HUES48 (cell line): ENCODE data around the gene SKAP1.

ENCODE experiments used
- H3K27ac ChIP-seq: one replicate; pipeline ENCODE4 v1.7.0; 2013; ENCODE audit warnings: low read depth, low read length, inconsistent platforms
- H3K27me3 ChIP-seq: 2 replicates; pipeline ENCODE4 v1.6.1; 2013; ENCODE audit warnings: mild to moderate bottlenecking, low read length; ENCODE audit not compliant: control insufficient read depth, insufficient read depth
- H3K36me3 ChIP-seq: 2 replicates; pipeline ENCODE4 v1.6.1; 2013; ENCODE audit warnings: low read length; ENCODE audit not compliant: control insufficient read depth, insufficient read depth
- H3K4me1 ChIP-seq: 2 replicates; pipeline ENCODE4 v1.6.1; 2013; ENCODE audit warnings: mild to moderate bottlenecking, low read length; ENCODE audit not compliant: control insufficient read depth, insufficient read depth
- H3K4me3 ChIP-seq: 2 replicates; pipeline ENCODE4 v1.5.1; 2013; ENCODE audit warnings: mild to moderate bottlenecking, low read depth, low read length
- H3K9ac ChIP-seq: 2 replicates; pipeline ENCODE4 v1.6.1; 2013; ENCODE audit warnings: mild to moderate bottlenecking, low read depth, low read length, moderate library complexity
- H3K9me3 ChIP-seq: 2 replicates; pipeline ENCODE4 v1.6.1; 2013; ENCODE audit warnings: low read length; ENCODE audit not compliant: control insufficient read depth, insufficient read depth

SKAP1 gene

DNA sequence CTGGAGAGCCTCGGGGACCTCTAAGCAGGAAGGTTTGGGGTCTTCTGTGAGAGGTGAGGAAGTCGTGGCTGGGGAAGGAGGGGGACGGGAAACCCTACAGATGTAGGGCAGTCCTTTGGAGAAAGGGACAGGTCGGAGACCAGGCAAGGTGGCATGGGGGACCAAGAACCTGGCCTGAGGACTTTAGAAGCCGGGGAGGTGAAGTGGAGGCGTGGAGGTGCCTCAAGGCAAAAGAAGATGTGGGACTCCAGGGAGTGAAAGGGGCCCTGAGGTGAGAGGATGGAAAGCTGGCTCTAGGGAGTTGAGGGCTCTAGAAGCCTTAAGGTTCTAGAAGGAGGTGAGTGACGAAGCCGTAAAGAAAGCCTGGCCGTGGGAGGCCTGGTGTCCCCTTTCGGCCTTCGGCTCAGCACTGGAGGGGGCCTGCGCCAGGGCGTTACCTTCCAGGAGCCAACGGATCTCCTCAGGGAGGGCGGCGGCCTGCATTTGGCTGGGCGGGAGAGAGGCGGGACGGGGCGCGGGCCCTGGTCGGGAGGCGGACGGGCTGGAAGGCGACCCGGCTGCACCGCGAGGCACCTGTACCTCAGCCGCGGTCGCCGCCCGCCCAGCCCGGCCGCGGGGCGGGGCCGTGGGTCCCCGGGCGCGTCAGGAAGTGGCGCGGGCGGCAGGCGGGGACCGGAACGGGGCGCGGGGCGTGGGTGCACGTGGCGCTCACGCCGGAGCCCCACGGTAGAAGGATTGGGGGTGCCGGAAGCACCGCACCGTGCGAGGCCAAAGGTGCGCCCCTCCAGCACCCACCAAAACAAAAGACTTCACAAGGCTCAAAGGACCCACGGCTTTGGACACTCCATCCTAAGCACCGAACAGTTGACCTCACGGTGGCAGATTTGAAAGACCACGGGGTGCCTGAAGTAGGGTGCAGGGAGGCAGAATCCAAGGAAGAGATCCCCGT is at the start of gene SKAP1:
SKAP1 (minus strand) TSS at position 577 of the 949 bp plus-strand sequence.
- Histone ChIP-seq H3K4me1 (no peaks in the 10 kb centered on the region), H3K9me3 (no peaks in the 10 kb centered on the region), H3K4me3 (peak within 1 kb of the TSS; percentile 44), H3K27me3 (peaks cover 53% of the 10 kb centered on the region), H3K27ac (no peak within 1 kb of the TSS), H3K9ac (0 out of 2 replicates have a peak within 1 kb of the TSS, but pooled peaks have one; percentile 10), H3K36me3 (no peaks in the 10 kb centered on the region)

DNA sequence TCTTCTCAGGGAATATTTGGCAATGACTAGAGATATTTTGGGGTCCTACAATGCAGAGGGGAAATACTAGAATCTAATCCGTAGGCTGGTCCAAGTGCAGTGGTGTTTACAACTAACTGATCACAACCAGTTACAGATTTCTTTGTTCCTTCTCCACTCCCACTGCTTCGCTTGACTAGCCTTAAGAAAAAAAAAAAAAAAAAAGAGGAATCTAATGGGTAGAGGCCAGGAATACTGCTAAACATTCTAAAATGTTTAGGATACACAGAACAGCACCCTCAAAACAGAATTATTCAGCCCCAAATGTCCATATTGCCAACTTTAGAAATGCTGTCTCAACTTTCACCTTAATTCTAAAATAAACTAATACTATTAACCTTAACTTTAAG is 49.0 kb upstream of the SKAP1 start:
- Histone ChIP-seq H3K4me1 (peaks cover 5% of the 10 kb centered on the region; the same call in 1 of the 2 replicates), H3K9me3 (no peaks in the 10 kb centered on the region), H3K4me3 (no peak overlapping the region), H3K36me3 (no peaks in the 10 kb centered on the region), H3K27me3 (peaks cover 6% of the 10 kb centered on the region; the same call in 1 of the 2 replicates), H3K27ac (no peak overlapping the region), H3K9ac (no peak overlapping the region)

DNA sequence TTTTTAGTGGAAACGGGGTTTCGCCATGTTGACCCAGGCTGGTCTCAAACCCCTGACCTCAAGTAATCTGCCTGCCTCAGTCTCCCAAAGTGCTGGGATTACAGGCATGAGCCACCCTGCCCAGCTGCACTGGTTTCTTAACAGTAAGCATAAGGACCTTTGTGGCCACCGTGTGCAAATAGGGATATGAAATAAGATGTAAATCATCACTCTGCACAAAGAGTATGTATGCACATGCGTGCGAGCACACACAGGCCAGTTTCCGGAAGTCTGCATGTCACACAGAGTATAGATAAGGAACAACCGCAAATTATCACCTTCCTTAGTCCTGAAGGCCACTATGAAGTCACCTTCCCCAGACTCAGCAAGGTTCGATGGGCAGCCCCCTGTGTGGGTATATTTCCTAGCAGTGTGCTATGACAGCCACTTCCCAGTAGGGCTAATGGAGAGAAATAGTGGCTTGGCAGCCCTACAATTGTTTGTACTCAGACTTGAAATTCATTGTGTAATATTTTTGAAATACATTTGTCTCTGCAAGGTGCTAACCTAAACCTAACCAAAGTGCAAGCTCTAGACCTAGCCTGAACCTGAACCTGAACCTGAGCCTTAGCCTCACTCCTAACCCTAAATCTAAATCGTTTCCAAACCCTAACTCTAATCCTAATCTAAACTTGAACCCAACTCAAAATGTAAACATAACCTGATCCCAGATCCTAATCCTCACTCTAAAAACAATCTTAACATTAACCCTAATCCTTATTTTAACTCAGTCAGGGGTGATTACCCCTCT is 48.4 kb upstream of the SKAP1 start:
- no peak overlapping the region for H3K27ac ChIP-seq
- no peak overlapping the region for H3K9ac ChIP-seq
- H3K36me3 ChIP-seq = no peaks in the 10 kb centered on the region
- no peak overlapping the region for H3K4me3 ChIP-seq
- no peaks in the 10 kb centered on the region for H3K9me3 ChIP-seq
- peaks cover 2% of the 10 kb centered on the region; the same call in 1 of the 2 replicates for H3K27me3 ChIP-seq
- peaks cover under 1% of the 10 kb centered on the region; the same call in 1 of the 2 replicates for H3K4me1 ChIP-seq

DNA sequence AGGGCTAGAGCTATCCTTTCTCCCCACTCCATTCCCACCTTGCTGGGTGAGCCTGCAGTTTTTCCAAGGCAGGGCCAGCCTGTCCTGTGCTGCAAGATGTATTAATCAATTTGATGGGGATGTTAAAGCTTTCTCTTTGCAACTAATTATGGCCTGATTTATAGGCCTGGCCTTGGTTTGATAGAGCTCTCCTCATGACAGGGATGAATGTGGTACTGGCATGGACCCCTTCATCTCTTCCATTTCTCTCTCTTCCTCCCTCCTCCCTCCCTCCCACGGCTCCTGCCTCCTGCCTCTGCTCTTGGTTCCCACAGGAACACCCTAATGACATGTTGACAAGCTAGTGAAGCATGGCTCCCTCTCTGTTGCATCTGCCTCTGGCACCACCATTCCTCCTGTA is 47.2 kb upstream of the SKAP1 start:
- Histone ChIP-seq H3K9me3 (no peaks in the 10 kb centered on the region), H3K27ac (no peak overlapping the region), H3K36me3 (no peaks in the 10 kb centered on the region), H3K27me3 (no peaks in the 10 kb centered on the region), H3K4me1 (peaks cover 6% of the 10 kb centered on the region), H3K4me3 (no peak overlapping the region), H3K9ac (no peak overlapping the region)

DNA sequence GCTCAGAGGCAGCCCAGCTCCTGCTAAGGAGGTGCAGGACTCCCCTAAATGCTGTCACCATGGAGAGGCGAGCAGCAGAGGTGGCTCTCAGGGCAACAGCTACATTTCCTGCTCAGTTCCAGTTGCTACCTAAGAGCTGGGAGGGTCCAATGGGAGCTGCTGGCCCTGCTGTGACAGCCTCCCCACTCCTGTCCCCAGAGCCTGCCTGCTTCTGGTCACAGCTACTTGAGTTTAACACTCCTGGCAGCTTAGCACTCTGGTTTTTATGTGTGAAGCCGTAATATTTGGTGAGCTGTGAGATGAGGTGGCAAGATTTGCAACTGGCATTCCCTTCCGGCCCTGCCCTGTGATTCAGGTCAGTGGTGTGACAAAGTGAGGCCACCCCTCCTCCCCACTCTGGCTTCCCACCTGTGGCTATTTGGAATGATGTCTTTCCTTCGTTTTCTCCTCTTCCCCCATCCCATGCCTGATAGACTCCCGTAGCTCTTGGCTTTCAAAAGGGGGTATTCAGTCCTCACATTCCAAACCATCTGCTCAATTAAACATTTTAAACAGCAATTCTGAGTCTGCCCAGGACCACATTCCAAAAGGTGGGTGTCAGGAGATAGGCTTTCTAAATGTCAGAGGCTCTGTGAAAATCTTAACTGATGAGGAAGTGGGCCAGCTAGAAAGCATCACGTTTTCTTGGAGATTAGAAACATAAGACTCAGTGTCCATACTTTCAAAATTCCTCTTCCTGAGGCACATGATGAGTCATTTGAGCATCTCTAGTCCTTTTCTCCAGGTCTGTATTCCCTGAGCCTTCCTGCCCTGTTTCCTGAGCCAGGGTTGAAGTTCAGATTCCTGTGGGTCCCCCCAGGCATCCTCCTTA is 42.6 kb upstream of the SKAP1 start:
- Histone ChIP-seq H3K27ac (peak overlapping the region; percentile 46), H3K36me3 (no peaks in the 10 kb centered on the region), H3K9me3 (no peaks in the 10 kb centered on the region), H3K27me3 (no peaks in the 10 kb centered on the region), H3K4me1 (peaks cover 26% of the 10 kb centered on the region), H3K9ac (no peak overlapping the region), H3K4me3 (no peak overlapping the region)

DNA sequence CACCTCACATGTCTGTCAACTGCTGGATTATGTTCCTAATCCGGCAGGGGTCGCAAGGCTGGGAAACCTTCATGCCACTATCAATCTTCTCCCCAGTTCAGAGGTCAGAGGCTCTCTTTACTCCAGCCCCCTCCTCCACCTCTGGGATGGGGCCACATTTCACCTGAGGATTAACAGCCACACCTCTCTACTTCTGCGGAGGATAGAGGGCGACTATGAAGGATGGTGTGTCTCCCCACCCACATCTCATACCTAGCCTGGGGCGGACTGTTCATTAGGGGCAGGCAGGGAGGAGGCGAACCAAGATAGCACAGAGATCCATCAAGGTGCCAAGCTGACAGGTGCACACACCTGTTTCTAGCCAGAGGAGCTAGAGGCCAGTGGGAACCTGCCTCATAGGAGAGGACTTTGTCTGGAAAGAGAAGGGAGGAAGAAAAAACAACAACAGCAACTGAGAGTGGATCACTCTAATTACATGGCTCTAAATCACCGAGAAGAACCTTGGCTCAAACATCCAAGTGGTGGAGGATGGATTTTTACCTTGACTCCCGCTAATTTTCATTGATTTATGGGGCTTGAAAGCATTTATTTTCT is 41.9 kb upstream of the SKAP1 start:
- Histone ChIP-seq H3K4me1 (peaks cover 26% of the 10 kb centered on the region), H3K9ac (no peak overlapping the region), H3K36me3 (no peaks in the 10 kb centered on the region), H3K4me3 (no peak overlapping the region), H3K27ac (peak overlapping the region; percentile 46), H3K27me3 (no peaks in the 10 kb centered on the region), H3K9me3 (no peaks in the 10 kb centered on the region)

DNA sequence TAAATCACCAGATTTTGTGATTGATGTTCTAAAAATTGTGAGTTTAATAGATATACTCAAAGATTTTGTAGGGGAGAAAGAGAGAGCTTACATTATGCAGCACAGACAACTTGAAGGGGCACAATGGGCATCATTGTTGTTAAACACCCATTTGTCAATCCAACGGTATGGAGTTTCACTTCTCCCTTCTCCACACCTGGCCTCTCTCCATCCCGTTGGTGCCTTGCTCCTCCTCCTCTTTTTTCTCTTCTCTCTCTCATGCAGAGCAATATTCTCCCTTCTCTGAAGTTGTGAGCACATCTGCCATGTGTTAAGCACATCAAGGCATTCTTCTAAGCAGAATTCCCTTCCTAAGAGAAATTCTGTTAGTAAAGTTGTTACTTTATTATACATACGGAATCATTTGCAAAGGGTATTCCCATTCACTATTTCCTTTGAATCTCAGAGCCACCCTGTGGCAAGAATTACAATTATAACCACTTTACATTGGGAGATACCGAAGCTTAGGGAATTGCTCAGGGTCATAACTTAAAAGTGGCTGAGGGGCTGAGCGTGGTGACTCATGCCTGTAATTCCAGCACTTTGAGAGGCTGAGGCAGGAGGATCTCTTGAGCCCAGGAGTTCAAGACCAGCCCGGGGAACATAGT is 40.5 kb upstream of the SKAP1 start:
- Histone ChIP-seq H3K9me3 (no peaks in the 10 kb centered on the region), H3K4me3 (no peak overlapping the region), H3K9ac (no peak overlapping the region), H3K27ac (no peak overlapping the region), H3K36me3 (no peaks in the 10 kb centered on the region), H3K4me1 (peaks cover 26% of the 10 kb centered on the region), H3K27me3 (no peaks in the 10 kb centered on the region)

DNA sequence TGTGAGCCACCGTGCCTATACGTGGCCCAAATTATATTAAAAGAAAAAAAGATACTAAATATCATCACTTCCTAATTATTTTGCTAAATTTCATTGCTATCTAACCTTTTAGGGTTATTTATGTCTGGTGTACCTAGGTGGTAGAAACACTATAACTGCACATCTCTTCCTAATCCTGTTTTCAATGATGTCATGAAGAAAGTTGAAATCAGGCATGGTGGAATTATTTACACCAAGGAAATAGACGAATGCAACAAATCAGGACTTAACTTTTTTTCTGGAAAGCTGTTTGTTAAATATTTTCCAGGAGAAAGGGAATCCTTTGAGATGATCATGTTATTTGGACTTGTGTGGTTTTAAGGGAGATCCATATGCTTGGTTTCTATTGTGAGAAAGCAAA is 39.2 kb upstream of the SKAP1 start:
- Histone ChIP-seq H3K27me3 (no peaks in the 10 kb centered on the region; the same call in 1 of the 2 replicates), H3K9me3 (no peaks in the 10 kb centered on the region), H3K27ac (no peak overlapping the region), H3K9ac (no peak overlapping the region), H3K4me1 (peaks cover 26% of the 10 kb centered on the region), H3K36me3 (no peaks in the 10 kb centered on the region), H3K4me3 (no peak overlapping the region)

DNA sequence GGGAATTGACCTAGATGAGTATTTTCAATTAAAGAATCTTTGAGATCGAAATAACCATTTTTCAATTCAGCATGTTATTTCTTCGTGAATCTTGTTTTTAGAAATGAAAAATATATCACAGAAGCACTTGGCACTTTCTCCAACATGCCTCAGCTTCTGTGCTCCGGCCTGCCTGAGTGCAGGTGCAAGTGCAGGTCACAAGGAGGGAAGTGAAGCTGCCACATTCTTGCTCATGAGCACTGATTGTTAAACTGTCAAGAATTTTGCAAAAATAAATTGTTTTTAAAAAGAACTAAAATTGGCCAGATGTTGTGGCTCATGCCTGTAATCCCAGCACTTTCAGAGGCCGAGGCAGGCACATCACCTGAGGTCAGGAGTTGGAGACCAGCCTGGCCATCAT is 38.3 kb upstream of the SKAP1 start:
- Histone ChIP-seq H3K27ac (no peak overlapping the region), H3K36me3 (no peaks in the 10 kb centered on the region), H3K9ac (no peak overlapping the region), H3K9me3 (no peaks in the 10 kb centered on the region), H3K27me3 (peaks cover 4% of the 10 kb centered on the region; the same call in 1 of the 2 replicates), H3K4me1 (peaks cover 26% of the 10 kb centered on the region), H3K4me3 (no peak overlapping the region)

DNA sequence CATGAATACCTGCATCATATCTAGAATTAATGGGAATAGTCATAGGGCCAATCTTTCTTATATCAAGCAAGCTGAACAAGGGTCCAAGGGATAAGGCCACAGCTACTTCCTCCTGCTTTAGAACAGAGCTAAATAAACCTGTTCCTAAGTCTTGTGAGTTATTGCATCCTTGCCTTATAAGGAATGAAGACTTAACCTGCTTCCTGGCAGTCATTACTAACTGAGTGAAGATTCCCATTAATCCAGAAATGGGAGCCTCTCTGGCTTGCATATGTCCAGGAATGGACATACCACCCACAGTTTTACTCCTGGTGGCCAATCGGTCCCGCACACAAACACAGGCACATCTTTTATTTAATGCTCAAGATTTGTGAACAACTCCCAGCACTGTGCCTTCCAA is 35.9 kb upstream of the SKAP1 start:
- Histone ChIP-seq H3K27me3 (peaks cover 8% of the 10 kb centered on the region; the same call in 1 of the 2 replicates), H3K27ac (no peak overlapping the region), H3K4me3 (no peak overlapping the region), H3K9me3 (no peaks in the 10 kb centered on the region), H3K4me1 (0 out of 2 replicates have a peak, but pooled peaks cover 8% of the 10 kb centered on the region), H3K36me3 (no peaks in the 10 kb centered on the region), H3K9ac (no peak overlapping the region)
